GM12864 (cell line): ENCODE data around the gene ASMT.

Experiments used
- DNase-seq: peaks from one replicate; pipeline ENCODE4 v3.0.0-alpha.2; 2011; ENCODE audit warnings: low read depth
- H3K4me3 ChIP-seq: 2 replicates; pipeline ENCODE4 v1.5.1; 2011; ENCODE audit warnings: mild to moderate bottlenecking, low read depth, low read length, control low read depth
- TF ChIP-seq, protein P1 (sequence below): IDR thresholded peaks from 2 replicates; pipeline ENCODE4 v1.5.1; 2011; ENCODE audit warnings: low read depth, mild to moderate bottlenecking, moderate library complexity, low read length, control low read depth, inconsistent platforms; ENCODE audit errors: missing control alignments

The ASMT gene

DNA sequence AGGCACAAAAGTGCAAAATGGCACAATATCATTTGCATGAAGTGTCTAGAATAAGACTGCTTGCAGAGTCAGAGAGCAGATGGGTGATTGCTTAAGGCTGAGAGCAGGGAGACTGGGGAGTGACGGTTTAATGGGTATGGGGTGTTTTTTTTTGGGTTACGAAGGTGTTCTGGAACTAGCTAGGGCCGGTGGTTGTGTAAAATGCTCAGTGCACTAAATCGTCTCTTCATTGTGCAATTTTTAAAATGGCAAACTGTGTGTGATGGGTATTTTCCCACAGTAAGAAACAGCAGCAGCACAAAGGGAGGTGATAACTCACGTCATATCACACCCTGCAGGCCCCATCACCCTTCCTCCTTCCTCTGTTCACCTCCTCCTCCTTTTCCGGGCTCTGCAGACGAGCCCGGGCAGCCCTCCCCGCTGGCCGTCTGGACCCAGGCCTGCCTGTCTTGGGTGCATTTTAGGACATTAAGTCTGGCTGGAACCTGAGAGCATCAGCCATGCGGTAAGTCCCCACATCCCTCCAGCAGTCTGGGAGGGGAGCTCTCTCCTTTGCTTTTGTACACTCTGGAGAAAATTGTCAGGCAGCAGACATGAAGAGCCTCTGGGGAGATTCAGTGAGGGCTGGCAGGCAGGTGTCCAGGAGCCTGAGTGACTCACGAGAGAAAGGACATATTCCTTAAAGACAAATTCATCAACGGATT lies 42.7 kb downstream of the ASMT start:
- peak; percentile 49 for DNase-seq
- TF ChIP-seq, protein P1, sequence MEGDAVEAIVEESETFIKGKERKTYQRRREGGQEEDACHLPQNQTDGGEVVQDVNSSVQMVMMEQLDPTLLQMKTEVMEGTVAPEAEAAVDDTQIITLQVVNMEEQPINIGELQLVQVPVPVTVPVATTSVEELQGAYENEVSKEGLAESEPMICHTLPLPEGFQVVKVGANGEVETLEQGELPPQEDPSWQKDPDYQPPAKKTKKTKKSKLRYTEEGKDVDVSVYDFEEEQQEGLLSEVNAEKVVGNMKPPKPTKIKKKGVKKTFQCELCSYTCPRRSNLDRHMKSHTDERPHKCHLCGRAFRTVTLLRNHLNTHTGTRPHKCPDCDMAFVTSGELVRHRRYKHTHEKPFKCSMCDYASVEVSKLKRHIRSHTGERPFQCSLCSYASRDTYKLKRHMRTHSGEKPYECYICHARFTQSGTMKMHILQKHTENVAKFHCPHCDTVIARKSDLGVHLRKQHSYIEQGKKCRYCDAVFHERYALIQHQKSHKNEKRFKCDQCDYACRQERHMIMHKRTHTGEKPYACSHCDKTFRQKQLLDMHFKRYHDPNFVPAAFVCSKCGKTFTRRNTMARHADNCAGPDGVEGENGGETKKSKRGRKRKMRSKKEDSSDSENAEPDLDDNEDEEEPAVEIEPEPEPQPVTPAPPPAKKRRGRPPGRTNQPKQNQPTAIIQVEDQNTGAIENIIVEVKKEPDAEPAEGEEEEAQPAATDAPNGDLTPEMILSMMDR: no peak
- H3K4me3 ChIP-seq: peak overlapping the region; percentile 66

DNA sequence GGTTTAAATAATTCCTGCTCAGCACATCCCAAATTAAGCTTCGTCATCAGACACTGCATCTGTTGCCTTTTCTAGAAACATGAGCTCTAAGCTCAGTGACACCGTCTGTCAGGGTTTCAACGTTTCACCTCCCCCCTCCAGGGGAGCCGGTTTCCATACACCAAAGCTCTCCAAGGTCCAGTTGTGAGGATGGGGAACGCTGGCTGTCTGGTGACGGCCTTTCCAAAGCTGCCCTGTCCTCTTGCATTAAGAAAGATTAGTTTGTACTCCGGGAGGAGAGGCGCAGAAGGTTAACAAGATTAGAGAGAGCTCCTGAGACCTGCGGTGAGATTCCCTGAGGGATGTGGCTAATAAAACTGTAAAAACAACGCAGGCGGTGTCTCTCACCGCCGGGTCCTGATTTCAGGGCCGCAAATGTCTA lies 43.2 kb downstream of the ASMT start:
- DNase-seq: no peak
- TF ChIP-seq, protein P1: no peak
- H3K4me3 ChIP-seq: peak overlapping the region; percentile 66

DNA sequence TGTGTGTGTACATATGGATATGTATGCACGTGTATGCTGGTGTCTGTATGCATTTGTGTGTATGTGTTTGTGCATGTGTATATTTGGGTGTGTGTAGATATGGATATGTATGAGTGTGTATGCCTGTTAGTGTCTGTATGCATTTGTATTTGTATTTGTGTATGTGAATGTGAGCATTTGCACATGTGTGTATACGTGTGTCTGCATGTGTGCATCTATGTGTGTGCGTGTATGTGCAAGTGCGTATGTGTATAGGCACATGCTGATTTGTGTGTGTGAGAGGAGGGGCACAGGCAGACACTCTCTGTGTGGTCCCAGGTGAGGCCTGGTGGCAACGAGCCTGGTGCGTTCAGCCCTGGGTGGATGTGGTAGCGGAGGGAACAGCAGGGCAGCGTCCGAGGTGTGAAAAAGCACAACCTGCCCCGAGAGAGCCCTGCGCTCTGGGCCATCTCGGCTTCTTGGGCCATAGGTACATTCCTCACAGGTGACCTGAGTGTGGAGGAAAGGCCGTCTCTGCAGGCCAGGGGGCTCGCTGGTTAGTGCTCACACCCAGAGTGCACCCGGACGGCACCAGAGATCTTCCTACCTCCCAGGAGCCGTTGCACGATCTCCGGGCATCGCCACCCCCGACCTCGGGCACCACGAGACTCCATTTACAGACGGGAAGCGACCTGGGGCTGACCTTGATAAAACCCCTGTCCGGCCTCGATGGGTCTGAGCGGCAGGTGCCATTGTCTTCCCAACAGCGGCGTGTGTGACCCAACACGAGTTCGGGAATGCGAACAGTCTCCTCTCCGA lies 45.0 kb downstream of the ASMT start:
- H3K4me3 ChIP-seq: peak overlapping the region; percentile 49; the same call in 1 of the 2 replicates
- TF ChIP-seq, protein P1: no peak
- DNase-seq: no peak

DNA sequence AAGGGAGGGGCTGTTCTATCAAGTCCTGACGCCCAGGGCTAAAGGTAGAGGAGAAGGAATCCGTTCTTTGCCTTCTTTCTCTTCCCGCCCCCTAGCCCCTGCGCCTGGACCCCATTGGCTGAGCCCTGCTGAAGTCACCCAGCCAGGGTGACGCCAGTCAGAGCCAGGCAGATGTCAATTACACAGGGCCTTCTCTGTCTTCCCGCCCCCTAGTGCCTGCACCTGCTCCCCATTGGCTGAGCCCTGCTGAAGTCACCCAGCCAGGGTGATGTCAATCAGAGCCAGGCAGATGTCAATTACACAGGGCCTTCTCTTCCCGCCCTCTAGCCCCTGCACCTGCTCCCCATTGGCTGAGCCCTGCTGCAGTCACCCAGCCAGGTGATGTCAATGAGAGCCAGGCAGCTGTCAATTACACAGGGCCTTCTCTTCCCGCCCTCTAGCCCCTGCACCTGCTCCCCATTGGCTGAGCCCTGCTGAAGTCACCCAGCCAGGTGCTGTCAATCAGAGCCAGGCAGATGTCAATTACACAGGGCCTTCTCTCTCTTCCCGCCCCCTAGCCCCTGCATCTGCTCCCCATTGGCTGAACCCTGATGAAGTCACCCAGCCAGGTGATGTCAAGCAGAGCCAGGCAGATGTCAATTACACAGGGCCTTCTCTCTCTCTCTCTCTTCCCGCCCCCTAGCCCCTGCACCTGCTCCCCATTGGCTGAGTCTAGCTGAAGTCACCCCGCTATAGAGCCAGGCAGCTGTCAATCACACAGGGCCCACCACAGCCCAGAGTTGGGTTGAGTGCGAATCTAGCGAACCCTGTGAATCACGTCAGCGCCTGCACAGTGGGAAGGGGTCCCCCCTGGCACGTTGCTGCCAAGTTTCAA lies 46.4 kb downstream of the ASMT start:
- TF ChIP-seq, protein P1: no peak
- DNase-seq: peak; percentile 100
- H3K4me3 ChIP-seq: peak overlapping the region; percentile 78

DNA sequence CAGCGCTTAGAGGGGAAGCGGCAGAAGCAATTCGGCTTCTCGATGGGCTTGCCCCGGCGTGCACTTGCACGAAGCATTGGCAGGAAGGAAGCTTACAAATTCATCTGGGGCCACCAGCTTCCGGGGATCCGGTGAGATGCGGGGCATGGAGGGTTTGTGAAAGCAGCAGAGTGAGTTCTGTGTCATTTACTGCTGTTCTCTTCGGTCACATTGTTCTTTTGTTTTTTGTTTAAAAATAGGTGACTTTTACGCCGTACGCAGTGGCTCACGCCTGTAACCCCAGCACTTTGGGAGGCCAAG lies 47.0 kb downstream of the ASMT start:
- peak overlapping the region; percentile 78 for H3K4me3 ChIP-seq
- DNase-seq: no peak
- TF ChIP-seq, protein P1: no peak

DNA sequence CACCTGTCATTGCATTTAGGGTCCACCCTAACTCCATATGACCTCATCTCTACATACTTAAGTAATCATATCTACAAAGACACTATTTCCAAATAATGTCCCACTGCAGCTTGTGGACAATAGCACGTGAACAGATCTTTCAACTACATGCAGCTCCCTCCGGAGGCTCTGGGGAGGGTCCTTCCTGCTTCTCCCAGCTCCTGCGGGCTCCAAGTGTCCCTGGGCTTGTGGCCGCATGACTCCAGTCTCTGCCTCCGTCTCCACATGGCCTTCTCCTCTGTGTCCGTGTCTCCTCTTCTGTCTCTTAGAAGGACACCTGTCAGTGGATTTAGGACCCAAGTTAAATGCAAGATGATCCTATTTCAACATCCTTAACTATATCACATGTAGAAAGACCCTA lies 52.7 kb downstream of the ASMT start:
- H3K4me3 ChIP-seq: no peak overlapping the region
- TF ChIP-seq, protein P1: no peak
- DNase-seq: no peak
